Heart right ventricle (tissue), 16 donors: Measurements from ENCODE around the gene MRPL40. TPM values are rescaled to one million over a fixed set of nuclear protein-coding genes. Genes with fewer than 3 reads are reported as not detected.

ENCODE experiments used
- ATAC-seq, 8 donors: fragments of 200-7000 bp; cut with Tn5 transposase; one replicate each; pipeline ENCODE4 v1.9.1; 2020; ENCODE audit warnings: mild to moderate bottlenecking in 8 of 8, moderate library complexity in 8 of 8, moderate number of reproducible peaks in 1 of 8
- DNase-seq, 2 donors: peaks; one replicate each; pipeline ENCODE4 v3.0.0-alpha.2; 2020
- H3K27ac ChIP-seq, 10 donors: fragments of 200-600 bp; sonication (generic) in 2 of 10; one replicate each; pipeline versions ENCODE4 v1.5.0 to v1.8.0; 2020 to 2022; ENCODE audit warnings: mild to moderate bottlenecking in 3 of 10
- H3K27me3 ChIP-seq, 7 donors: fragments of 200-600 bp; one replicate each; pipeline ENCODE4 v1.8.0; 2021 to 2022; ENCODE audit warnings: mild to moderate bottlenecking in 2 of 7
- H3K36me3 ChIP-seq, 9 donors: fragments of 200-600 bp; sonication (generic) in 1 of 9; one replicate each; pipeline versions ENCODE4 v1.5.0 to v1.8.0; 2020 to 2022; ENCODE audit warnings: mild to moderate bottlenecking in 2 of 9
- H3K4me1 ChIP-seq, 9 donors: fragments of 200-600 bp; sonication (generic) in 1 of 9; one replicate each; pipeline versions ENCODE4 v1.5.0 to v1.8.0; 2020 to 2022; ENCODE audit warnings: mild to moderate bottlenecking in 4 of 9
- H3K4me3 ChIP-seq, 10 donors: fragments of 200-600 bp; sonication (generic) in 2 of 10; one replicate each; pipeline versions ENCODE4 v1.5.0 to v1.8.0; 2020 to 2022; ENCODE audit warnings: mild to moderate bottlenecking in 7 of 10, moderate library complexity in 2 of 10
- H3K9me3 ChIP-seq, 11 donors: fragments of 200-600 bp in 10 of 11; sonication (generic) in 2 of 11; one replicate each; pipeline versions ENCODE4 v1.5.0 to v1.8.0; 2013 to 2022; ENCODE audit warnings: mild to moderate bottlenecking in 2 of 11, control low read depth in 1 of 11, moderate library complexity in 1 of 11
- CTCF ChIP-seq, 9 donors: fragments of 200-600 bp; sonication (generic) in 2 of 9; IDR thresholded peaks; one replicate each; pipeline versions ENCODE4 v1.5.0 to v1.8.0; 2021 to 2022; ENCODE audit warnings: antibody characterized with exemption in 9 of 9, mild to moderate bottlenecking in 5 of 9, moderate library complexity in 1 of 9
- WGBS, 2 donors: extraction: QIAGEN DNeasy Blood & Tissue Kit; methylation state at CpG; one replicate each; pipeline ENCODE4 v1.1.7; 2013; ENCODE audit warnings: inconsistent platforms in 1 of 2; 5-methylcytosine and 5-hydroxymethylcytosine counted together
- intact Hi-C, 10 donors: fragments of 100-400 bp; cut with DNase I; formaldehyde crosslinking; loops; one replicate each; pipeline versions ENCODE4 v1.11.1 to v1.14.2; 2022
- polyA plus RNA-seq, 2 donors: library from polyadenylated mRNA; stranded (reverse); fragments of 200-250 nt; gene quantifications; one replicate each; pipeline ENCODE4 v1.2.3, GENCODE V29; 2013
- total RNA-seq, 10 donors: library from RNA; stranded (reverse); fragmentation: NEBNext Ultra II Directional in 3 of 10; extraction: Animal tissue kit (Norgen Biotek cat#: 25700) in 3 of 10; gene quantifications; one replicate each; pipeline versions ENCODE4 v1.2.1 to v1.2.4, GENCODE V29; 2021 to 2023
- donor health status: Arrhythmogenic right ventricular cardiomyopathy.
- donor health status: ischemic (EF 13 %, LVEDD 7.1; RV severe dilation, severe dysfunction).
- donor health status: healthy with polysubstance abuse.
- donor health status: DM: no; HTN: yes; CAD: no.
- donor health status: DM: no; HTN: no; CAD: no.
- donor health status: ischemic (EF 25% LVEDD 6.9; RV normal size, moderate dysfunction).
- donor health status: ischemic (EF 25% LVEDD 5.7; RV mildly dilated, moderate dysfunction).
- donor health status: healthy.
- donor health status: DM: yes; HTN: yes; CAD: no.
- donor health status: Ischemic cardiomyopathy.
- donor health status: ischemic (EF 35%, LVEDD 5.7; RV mildly dilated, moderate dysfunction).
- donor health status: nonischemic (EF 11% LVEDD 7.7; RV severe dilation, severe dysfunction).
- donor health status: DM: yes; HTN: yes; CAD: no.
- donor health status: PGD.
- donor health status: ischemic (EF 29% LVEDD 5.4; RV normal size, mild dysfunction).
- donor health status: nonischemic (EF 23%, LVEDD 6.1; RV moderate dilation, normal function).

Gene MRPL40
- total and polyA plus RNA-seq, 12 donors, result 49.2 to 117 (median 56.7) TPM

GRCh38 chr22:19463008-19463407, 30.7 kb downstream of the MRPL40 start:
- WGBS, 2 donors, result 92 to 96% methylated on average over 1 of the region's 1 CpG
- peaks cover 10 to 100% (median 45%) of the 10 kb centered on the region in 9 donors for H3K36me3 ChIP-seq
- no peak for DNase-seq

GRCh38 chr22:19463491-19464469, 31.4 kb downstream of the MRPL40 start:
- Histone ChIP-seq H3K4me3 (no peak overlapping the region), H3K27ac (peak overlapping the region in 1 of 10 donors; percentile 41), H3K4me1 (no peaks in the 10 kb centered on the region), H3K36me3 (peaks cover 10 to 100% (median 51%) of the 10 kb centered on the region in 9 donors), H3K9me3 (no peaks in the 10 kb centered on the region), H3K27me3 (no peaks in the 10 kb centered on the region)
- ATAC-seq (peak; percentile 56 to 85 (median 66)), DNase-seq (peak; percentile 32 to 56)
- TF ChIP-seq CTCF (IDR thresholded peaks at IDR 0.05), result no peak
- intact Hi-C loops, result loop anchor here in 1 of 10 donors (10.0 kb wide), 1 partner anchor 79 kb away; no protein-coding TSS in a partner anchor
- 72 to 75% methylated on average over 7 of the region's 7 CpGs for WGBS, 2 donors

More at GRCh38 chr22:19463008-19463407, 30.7 kb downstream of the MRPL40 start:
- no peak for TF ChIP-seq CTCF (IDR thresholded peaks at IDR 0.05)
- no peaks in the 10 kb centered on the region for H3K9me3 ChIP-seq
- no peak overlapping the region for H3K4me3 ChIP-seq
- ATAC-seq, result no peak
- no peak overlapping the region for H3K27ac ChIP-seq
- H3K4me1 ChIP-seq, result no peaks in the 10 kb centered on the region
- H3K27me3 ChIP-seq, result no peaks in the 10 kb centered on the region
- intact Hi-C loops, result loop anchor here in 1 of 10 donors (10.0 kb wide), 1 partner anchor 78 kb away; no protein-coding TSS in a partner anchor

- intact Hi-C loops, result loop anchor here in 1 of 10 donors (10.0 kb wide), 1 partner anchor 80 kb away; no protein-coding TSS in a partner anchor
- Histone ChIP-seq H3K9me3 (no peaks in the 10 kb centered on the region), H3K4me3 (no peak overlapping the region), H3K4me1 (no peaks in the 10 kb centered on the region), H3K36me3 (peaks cover 10 to 100% (median 59%) of the 10 kb centered on the region in 9 donors), H3K27ac (no peak overlapping the region), H3K27me3 (no peaks in the 10 kb centered on the region)
- DNase-seq (no peak), ATAC-seq (no peak)
- 71 to 79% methylated on average over 1 of the region's 1 CpG for WGBS, 2 donors
- no peak for TF ChIP-seq CTCF (IDR thresholded peaks at IDR 0.05)
Observed at GRCh38 chr22:19464546-19464945, 32.2 kb downstream of the MRPL40 start.

GRCh38 chr22:19464975-19465374, 32.6 kb downstream of the MRPL40 start:
- Histone ChIP-seq H3K4me3 (no peak overlapping the region), H3K27ac (no peak overlapping the region), H3K36me3 (peaks cover 10 to 100% (median 61%) of the 10 kb centered on the region in 9 donors), H3K4me1 (no peaks in the 10 kb centered on the region), H3K27me3 (no peaks in the 10 kb centered on the region), H3K9me3 (no peaks in the 10 kb centered on the region)
- intact Hi-C loops, result loop anchor here in 1 of 10 donors (10.0 kb wide), 1 partner anchor 80 kb away; no protein-coding TSS in a partner anchor
- DNase-seq, result no peak
- WGBS, 2 donors, result 88 to 91% methylated on average over 4 of the region's 4 CpGs
- no peak for ATAC-seq
- no peak for TF ChIP-seq CTCF (IDR thresholded peaks at IDR 0.05)
